DND-41 (cell line): Measurements from ENCODE around the gene CPT2.

Experiments
- ATAC-seq: fragments of 200-7000 bp; cut with Tn5 transposase; 3 replicates; pipeline ENCODE4 v1.9.1; 2021; ENCODE audit warnings: low read depth; ENCODE audit not compliant: insufficient read depth
- DNase-seq: peaks from one replicate; pipeline ENCODE4 v3.0.0-alpha.2; 2020
- H2AFZ ChIP-seq: 2 replicates; pipeline ENCODE4 v1.6.0; 2012; ENCODE audit warnings: low read depth, low read length
- H3K27ac ChIP-seq: 2 replicates; pipeline ENCODE4 v1.5.1; 2012; ENCODE audit warnings: low read length, inconsistent platforms
- H3K27me3 ChIP-seq: fragments of 200-600 bp; sonication (generic); 2 replicates; pipeline ENCODE4 v1.6.0; 2012; ENCODE audit warnings: low read length, mild to moderate bottlenecking, inconsistent platforms; ENCODE audit not compliant: insufficient read depth, poor library complexity
- H3K36me3 ChIP-seq: 2 replicates; pipeline ENCODE4 v1.5.1; 2012; ENCODE audit warnings: low read length, inconsistent platforms; ENCODE audit not compliant: insufficient read depth
- H3K4me1 ChIP-seq: 2 replicates; pipeline ENCODE4 v1.5.1; 2012; ENCODE audit warnings: mild to moderate bottlenecking, low read length; ENCODE audit not compliant: insufficient read depth
- H3K4me2 ChIP-seq: 2 replicates; pipeline ENCODE4 v1.6.0; 2012; ENCODE audit warnings: mild to moderate bottlenecking, moderate library complexity, low read length, inconsistent platforms; ENCODE audit not compliant: insufficient read depth
- H3K4me3 ChIP-seq, 2 experiments: fragments of 200-600 bp in 1 of 2; shearing (Covaris generic) in 1 of 2; 2 replicates each; pipeline ENCODE4 v1.5.1; 2012 to 2016; ENCODE audit warnings: inconsistent platforms in 2 of 2, low read length in 2 of 2, mild to moderate bottlenecking in 2 of 2, low read depth in 1 of 2, moderate library complexity in 1 of 2
- H3K79me2 ChIP-seq: 2 replicates; pipeline ENCODE4 v1.6.0; 2012; ENCODE audit warnings: low read length, inconsistent platforms; ENCODE audit not compliant: insufficient read depth
- H3K9ac ChIP-seq: 2 replicates; pipeline ENCODE4 v1.6.0; 2012; ENCODE audit warnings: low read depth, mild to moderate bottlenecking, inconsistent platforms, low read length, moderate library complexity
- H3K9me3 ChIP-seq: 2 replicates; pipeline ENCODE4 v1.5.1; 2012; ENCODE audit warnings: low read length, moderate library complexity, mild to moderate bottlenecking, inconsistent platforms; ENCODE audit not compliant: insufficient read depth, severe bottlenecking
- H4K20me1 ChIP-seq: 2 replicates; pipeline ENCODE4 v1.6.0; 2012; ENCODE audit warnings: low read length; ENCODE audit not compliant: insufficient read depth
- EZH2 ChIP-seq: IDR thresholded peaks from 3 replicates; pipeline ENCODE4 v1.6.1; 2012; ENCODE audit warnings: borderline replicate concordance, low read depth, mild to moderate bottlenecking, moderate library complexity, low read length, inconsistent platforms; ENCODE audit not compliant: severe bottlenecking
- TF ChIP-seq, protein P1 (sequence below): IDR thresholded peaks from 2 replicates; pipeline ENCODE4 v1.5.1; 2012; ENCODE audit warnings: borderline replicate concordance, low read length, moderate library complexity, mild to moderate bottlenecking; ENCODE audit not compliant: poor library complexity, severe bottlenecking; ENCODE audit errors: extremely low read depth

Gene CPT2

DNA sequence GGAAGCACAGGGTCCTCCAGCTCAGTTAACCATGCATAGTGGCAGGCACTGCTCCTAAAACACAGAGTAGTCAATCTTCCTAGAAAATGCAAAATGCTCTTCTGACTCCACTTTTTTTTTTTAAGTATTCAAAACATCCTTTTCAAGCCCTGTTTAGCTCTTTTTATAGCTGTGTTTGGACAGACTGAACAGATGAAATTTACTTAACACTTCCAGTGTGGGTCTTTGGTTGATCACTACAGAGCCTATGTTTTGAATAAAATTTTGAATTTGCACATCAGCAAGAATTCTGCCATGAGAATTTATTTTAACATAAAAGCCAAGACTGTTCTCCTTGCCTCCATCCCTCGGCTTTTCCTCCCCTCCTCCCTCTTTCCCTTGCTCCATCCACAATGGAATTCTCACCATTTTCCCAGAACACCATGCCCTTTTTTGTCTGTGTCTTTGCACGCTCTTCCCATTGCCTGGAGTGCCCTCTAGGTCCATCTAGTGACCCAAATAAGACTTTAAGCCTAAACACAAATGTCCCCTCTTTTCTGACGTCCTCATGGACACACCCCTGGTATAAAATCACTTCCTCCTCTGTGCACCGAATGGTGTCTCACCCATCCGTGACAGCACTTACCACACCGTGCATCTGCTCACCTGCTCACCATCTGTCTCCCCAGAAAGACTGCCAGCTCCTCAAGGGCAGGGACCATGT lies 24.0 kb upstream of the CPT2 start:
- no peak for ATAC-seq

GRCh38 chr1:53174971-53175913 lies 21.4 kb upstream of the CPT2 start:
- Histone ChIP-seq H3K9me3 (no peaks in the 10 kb centered on the region), H3K27me3 (peaks cover 10% of the 10 kb centered on the region), H3K4me1 (no peaks in the 10 kb centered on the region), H3K4me3 (no peak overlapping the region), H3K27ac (no peak overlapping the region), H2AFZ (no peak overlapping the region), H4K20me1 (no peaks in the 10 kb centered on the region), H3K79me2 (no peaks in the 10 kb centered on the region), H3K4me2 (no peak overlapping the region), H3K36me3 (no peaks in the 10 kb centered on the region), H3K9ac (no peak overlapping the region)
- TF ChIP-seq EZH2: no peak
- TF ChIP-seq, protein P1, sequence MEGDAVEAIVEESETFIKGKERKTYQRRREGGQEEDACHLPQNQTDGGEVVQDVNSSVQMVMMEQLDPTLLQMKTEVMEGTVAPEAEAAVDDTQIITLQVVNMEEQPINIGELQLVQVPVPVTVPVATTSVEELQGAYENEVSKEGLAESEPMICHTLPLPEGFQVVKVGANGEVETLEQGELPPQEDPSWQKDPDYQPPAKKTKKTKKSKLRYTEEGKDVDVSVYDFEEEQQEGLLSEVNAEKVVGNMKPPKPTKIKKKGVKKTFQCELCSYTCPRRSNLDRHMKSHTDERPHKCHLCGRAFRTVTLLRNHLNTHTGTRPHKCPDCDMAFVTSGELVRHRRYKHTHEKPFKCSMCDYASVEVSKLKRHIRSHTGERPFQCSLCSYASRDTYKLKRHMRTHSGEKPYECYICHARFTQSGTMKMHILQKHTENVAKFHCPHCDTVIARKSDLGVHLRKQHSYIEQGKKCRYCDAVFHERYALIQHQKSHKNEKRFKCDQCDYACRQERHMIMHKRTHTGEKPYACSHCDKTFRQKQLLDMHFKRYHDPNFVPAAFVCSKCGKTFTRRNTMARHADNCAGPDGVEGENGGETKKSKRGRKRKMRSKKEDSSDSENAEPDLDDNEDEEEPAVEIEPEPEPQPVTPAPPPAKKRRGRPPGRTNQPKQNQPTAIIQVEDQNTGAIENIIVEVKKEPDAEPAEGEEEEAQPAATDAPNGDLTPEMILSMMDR: no peak
- DNase-seq (no peak), ATAC-seq (no peak)

More for the DNA sequence above, 24.0 kb upstream of the CPT2 start:
- DNase-seq: no peak
- Histone ChIP-seq H3K4me1 (no peaks in the 10 kb centered on the region), H3K9ac (no peak overlapping the region), H3K36me3 (no peaks in the 10 kb centered on the region), H3K79me2 (no peaks in the 10 kb centered on the region), H3K4me2 (no peak overlapping the region), H4K20me1 (no peaks in the 10 kb centered on the region), H3K9me3 (no peaks in the 10 kb centered on the region), H3K4me3 (no peak overlapping the region), H3K27ac (no peak overlapping the region), H3K27me3 (peaks cover 10% of the 10 kb centered on the region), H2AFZ (no peak overlapping the region)
- TF ChIP-seq, protein P1: no peak
- TF ChIP-seq EZH2: no peak

GRCh38 chr1:53176452-53177208 lies 20.0 kb upstream of the CPT2 start:
- H4K20me1 ChIP-seq: no peaks in the 10 kb centered on the region
- H3K79me2 ChIP-seq: no peaks in the 10 kb centered on the region
- no peak overlapping the region for H3K27ac ChIP-seq
- no peak for ATAC-seq
- no peaks in the 10 kb centered on the region for H3K4me1 ChIP-seq
- no peak overlapping the region for H2AFZ ChIP-seq
- TF ChIP-seq, protein P1: no peak
- H3K9me3 ChIP-seq: no peaks in the 10 kb centered on the region
- no peak overlapping the region for H3K4me3 ChIP-seq
- no peak overlapping the region for H3K9ac ChIP-seq
- H3K27me3 ChIP-seq: peaks cover 12% of the 10 kb centered on the region
- H3K36me3 ChIP-seq: no peaks in the 10 kb centered on the region
- H3K4me2 ChIP-seq: no peak overlapping the region
- DNase-seq: no peak
